GM23248 (cell line): Measurements from ENCODE around the gene CDH13. TPM values are rescaled to one million over a fixed set of nuclear protein-coding genes. Genes with fewer than 3 reads are reported as not detected.

Experiments used
- DNase-seq: peaks from one replicate; pipeline ENCODE4 v3.0.0-alpha.2; 2015
- H2AFZ ChIP-seq: fragments of 200-600 bp; sonication (generic); 2 replicates; pipeline ENCODE4 v1.6.1; 2016; ENCODE audit warnings: antibody characterized with exemption
- H3F3A ChIP-seq: fragments of 200-600 bp; sonication (generic); 2 replicates; pipeline ENCODE4 v1.6.1; 2016; ENCODE audit warnings: mild to moderate bottlenecking, antibody characterized with exemption, mixed run types; ENCODE audit not compliant: insufficient read depth
- H3K27ac ChIP-seq: fragments of 200-600 bp; sonication (generic); 2 replicates; pipeline ENCODE4 v1.5.1; 2016; ENCODE audit warnings: mild to moderate bottlenecking
- H3K27me3 ChIP-seq: fragments of 200-600 bp; sonication (generic); replicated peaks from 2 replicates; pipeline ENCODE4 v1.6.1; 2016; ENCODE audit warnings: mild to moderate bottlenecking; ENCODE audit not compliant: insufficient read depth
- H3K36me3 ChIP-seq: fragments of 200-600 bp; sonication (generic); 2 replicates; pipeline ENCODE4 v1.6.1; 2016; ENCODE audit warnings: low read depth, mild to moderate bottlenecking
- H3K4me1 ChIP-seq: fragments of 200-600 bp; sonication (generic); 2 replicates; pipeline ENCODE4 v1.6.1; 2016; ENCODE audit warnings: mild to moderate bottlenecking; ENCODE audit not compliant: insufficient read depth
- H3K4me2 ChIP-seq: fragments of 200-600 bp; sonication (generic); one replicate; pipeline ENCODE4 v1.6.1; 2016; ENCODE audit warnings: mild to moderate bottlenecking; ENCODE audit not compliant: unreplicated experiment
- H3K4me3 ChIP-seq: fragments of 200-600 bp; sonication (generic); 2 replicates; pipeline ENCODE4 v1.5.1; 2016; ENCODE audit warnings: mild to moderate bottlenecking
- H3K79me2 ChIP-seq: fragments of 200-600 bp; sonication (generic); 2 replicates; pipeline ENCODE4 v1.6.1; 2016; ENCODE audit warnings: mild to moderate bottlenecking; ENCODE audit not compliant: insufficient read depth
- H3K9ac ChIP-seq: fragments of 200-600 bp; sonication (generic); 2 replicates; pipeline ENCODE4 v1.6.1; 2016; ENCODE audit warnings: mild to moderate bottlenecking
- H3K9me2 ChIP-seq: fragments of 200-600 bp; sonication (generic); 2 replicates; pipeline ENCODE4 v1.6.1; 2016; ENCODE audit warnings: mixed run types, mild to moderate bottlenecking, moderate library complexity; ENCODE audit not compliant: insufficient read depth
- H3K9me3 ChIP-seq: fragments of 200-600 bp; sonication (generic); one replicate; pipeline ENCODE4 v1.6.1; 2017; ENCODE audit warnings: low read depth
- H4K20me1 ChIP-seq: fragments of 200-600 bp; sonication (generic); 2 replicates; pipeline ENCODE4 v1.6.0; 2016; ENCODE audit not compliant: insufficient read depth
- EZH2 ChIP-seq: fragments of 200-600 bp; sonication (generic); IDR thresholded peaks from 2 replicates; pipeline ENCODE4 v1.6.1; 2018; ENCODE audit warnings: antibody characterized with exemption, mild to moderate bottlenecking; ENCODE audit not compliant: insufficient read depth, poor library complexity, severe bottlenecking
- EZH2phosphoT487 ChIP-seq: fragments of 200-600 bp; sonication (generic); IDR thresholded peaks from 2 replicates; pipeline ENCODE4 v1.6.1; 2018; ENCODE audit warnings: antibody characterized with exemption, moderate library complexity, mild to moderate bottlenecking, low read depth; ENCODE audit not compliant: insufficient read depth
- WGBS, 2 experiments: methylation state at CpG; one replicate each; pipeline ENCODE4 v1.1.6; 2015 to 2017; ENCODE audit warnings: low lambda C conversion rate in 2 of 2, low coverage in 1 of 2; ENCODE audit errors: missing lambda C conversion rate in 2 of 2; 5-methylcytosine and 5-hydroxymethylcytosine counted together
- in situ Hi-C: fragments of 300-500 bp; cut with MboI; formaldehyde crosslinking; loops from 2 replicates; pipeline ENCODE4 v1.15.0; 2020
- polyA plus RNA-seq: library from polyadenylated mRNA; unstranded; fragments of >200 nt; fragmentation: Nextera tagmentation; extraction: Ambion mirVana; gene quantifications from 2 replicates; pipeline ENCODE4 v1.2.1, GENCODE V29; 2016
- total RNA-seq: library from RNA; depleted of rRNA; stranded (reverse); fragments of >200 nt; shearing (Covaris generic); gene quantifications from 2 replicates; pipeline ENCODE4 v1.2.3, GENCODE V29; 2014

The CDH13 gene
- total and polyA plus RNA-seq, 2 experiments from 2014 or later, result 51.0 to 52.8 TPM

GRCh38 chr16:82758406-82758805, 131.6 kb downstream of the CDH13 start:
- in situ Hi-C loops, result no loop called here
- no peaks in the 10 kb centered on the region for H3K79me2 ChIP-seq

DNA sequence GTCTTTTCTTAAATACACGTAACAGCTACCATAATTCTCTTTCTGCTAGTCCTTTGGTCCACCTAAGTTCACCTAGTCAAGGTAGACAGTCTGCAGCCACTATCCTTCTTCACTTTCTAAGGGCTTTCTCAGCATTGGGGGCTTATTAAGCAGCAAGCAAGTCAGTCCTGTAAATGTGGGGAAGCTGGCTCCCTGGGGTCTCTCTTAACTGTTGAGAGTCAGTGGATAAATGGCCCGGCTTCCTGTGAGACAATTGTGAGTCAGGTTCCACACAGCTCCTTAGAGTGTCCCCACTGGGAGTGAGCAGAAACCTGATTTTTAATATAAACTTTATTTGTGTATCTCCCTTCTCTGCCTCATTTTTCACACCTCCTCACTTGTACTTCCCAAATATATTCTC, 132.1 kb downstream of the CDH13 start:
- Histone ChIP-seq H3K4me3 (no peak overlapping the region), H3K27ac (no peak overlapping the region), H3K9ac (no peak overlapping the region), H3K9me2 (no peaks in the 10 kb centered on the region), H3K4me1 (peaks cover 43% of the 10 kb centered on the region), H3K79me2 (no peaks in the 10 kb centered on the region), H3K4me2 (no peak overlapping the region), H3K27me3 (no peaks in the 10 kb centered on the region), H3F3A (peaks cover 24% of the 10 kb centered on the region), H3K36me3 (no peaks in the 10 kb centered on the region), H3K9me3 (no peaks in the 10 kb centered on the region), H2AFZ (no peak overlapping the region), H4K20me1 (no peaks in the 10 kb centered on the region)
- in situ Hi-C loops, result no loop called here
- 94% methylated on average over 2 of the region's 2 CpGs for WGBS, 2 experiments
- TF ChIP-seq EZH2 (no peak), EZH2phosphoT487 (no peak)
- DNase-seq, result no peak

More at GRCh38 chr16:82758406-82758805, 131.6 kb downstream of the CDH13 start:
- Histone ChIP-seq H3K9me2 (no peaks in the 10 kb centered on the region), H3F3A (peaks cover 29% of the 10 kb centered on the region), H3K36me3 (no peaks in the 10 kb centered on the region), H2AFZ (no peak overlapping the region), H4K20me1 (no peaks in the 10 kb centered on the region), H3K27ac (no peak overlapping the region), H3K4me1 (peaks cover 48% of the 10 kb centered on the region), H3K9me3 (no peaks in the 10 kb centered on the region), H3K27me3 (no peaks in the 10 kb centered on the region), H3K9ac (no peak overlapping the region), H3K4me3 (no peak overlapping the region), H3K4me2 (no peak overlapping the region)
- DNase-seq, result no peak
- 95 to 96% methylated on average over 4 of the region's 4 CpGs for WGBS, 2 experiments
- TF ChIP-seq EZH2phosphoT487 (no peak), EZH2 (no peak)

DNA sequence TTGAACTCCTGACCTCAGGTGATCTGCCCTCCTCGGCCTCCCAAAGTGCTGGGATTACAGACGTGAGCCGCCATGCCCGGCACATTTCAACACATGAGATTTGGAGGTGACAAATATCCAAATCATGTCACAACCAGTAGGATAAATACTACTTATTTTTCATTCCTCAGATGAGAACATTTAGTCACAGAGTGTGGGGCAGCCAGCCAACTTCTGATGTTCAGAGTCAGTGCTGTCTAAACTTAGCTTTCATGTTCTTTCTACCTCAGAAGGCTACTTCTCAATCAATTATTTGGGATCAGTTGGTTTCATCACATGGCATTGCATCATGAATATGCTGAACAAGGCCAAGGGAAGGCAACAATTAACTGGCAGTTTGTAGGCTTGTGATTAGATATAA, 134.5 kb downstream of the CDH13 start:
- Histone ChIP-seq H3K4me1 (peaks cover 20% of the 10 kb centered on the region), H2AFZ (no peak overlapping the region), H3K27me3 (no peaks in the 10 kb centered on the region), H4K20me1 (no peaks in the 10 kb centered on the region), H3F3A (peaks cover 8% of the 10 kb centered on the region; the same call in 1 of the 2 replicates), H3K36me3 (no peaks in the 10 kb centered on the region), H3K4me3 (peak overlapping the region; percentile 34), H3K9me3 (no peaks in the 10 kb centered on the region), H3K9ac (no peak overlapping the region), H3K79me2 (no peaks in the 10 kb centered on the region), H3K9me2 (no peaks in the 10 kb centered on the region), H3K27ac (peak overlapping the region; percentile 9; the same call in 1 of the 2 replicates), H3K4me2 (peak overlapping the region; percentile 36)
- 8 to 9% methylated on average over 4 of the region's 4 CpGs for WGBS, 2 experiments
- TF ChIP-seq EZH2phosphoT487 (no peak), EZH2 (no peak)
- in situ Hi-C loops, result no loop called here
- peak; percentile 84 for DNase-seq

DNA sequence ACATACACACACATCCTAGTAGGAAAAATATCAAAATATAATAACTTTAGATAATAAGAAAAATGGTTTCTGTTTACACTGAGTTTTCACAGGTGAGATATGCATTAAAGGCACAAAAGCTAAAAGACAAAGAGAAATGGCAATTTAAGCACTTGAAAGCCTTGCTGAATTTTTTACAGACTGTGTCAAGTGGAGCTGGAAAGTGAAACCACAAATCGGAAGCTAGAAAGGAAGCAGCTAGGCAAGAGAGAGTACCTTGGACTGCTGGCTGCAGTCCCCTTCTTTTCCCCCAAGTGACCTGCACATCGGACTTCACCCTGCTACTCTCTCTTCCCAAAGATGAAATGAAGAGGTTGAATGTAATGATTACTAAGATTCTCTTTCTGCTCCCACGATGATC, 135.1 kb downstream of the CDH13 start:
- Histone ChIP-seq H3K9me3 (no peaks in the 10 kb centered on the region), H3K27me3 (no peaks in the 10 kb centered on the region), H3K4me3 (peak overlapping the region; percentile 34), H2AFZ (no peak overlapping the region), H3K79me2 (no peaks in the 10 kb centered on the region), H3K36me3 (no peaks in the 10 kb centered on the region), H3F3A (peaks cover 8% of the 10 kb centered on the region; the same call in 1 of the 2 replicates), H3K4me1 (peaks cover 14% of the 10 kb centered on the region), H3K9ac (no peak overlapping the region), H3K4me2 (peak overlapping the region; percentile 36), H3K9me2 (no peaks in the 10 kb centered on the region), H4K20me1 (no peaks in the 10 kb centered on the region), H3K27ac (peak overlapping the region; percentile 9; the same call in 1 of the 2 replicates)
- no peak for TF ChIP-seq EZH2
- TF ChIP-seq EZH2phosphoT487, result no peak
- WGBS, 2 experiments, result 73 to 76% methylated on average over 3 of the region's 3 CpGs
- in situ Hi-C loops, result no loop called here
- DNase-seq, result peak; percentile 32

DNA sequence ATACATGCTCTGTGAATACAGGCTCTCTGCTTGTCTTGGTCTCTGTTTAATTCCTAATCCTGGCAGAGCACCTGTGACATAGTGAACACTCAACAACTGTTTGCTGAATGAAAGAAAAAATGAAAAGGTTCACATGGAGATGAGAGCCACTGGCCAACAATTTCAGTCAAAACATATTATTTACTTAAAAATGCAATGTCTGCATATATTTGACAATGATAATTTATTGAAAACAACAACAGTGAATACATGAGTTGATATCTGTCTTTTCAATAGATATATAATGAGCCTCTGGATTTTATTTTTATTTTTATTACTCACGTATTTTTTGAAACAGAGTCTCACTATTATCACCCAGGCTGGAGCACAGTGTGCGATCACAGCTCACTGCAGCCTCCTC, 136.6 kb downstream of the CDH13 start:
- H3K27ac ChIP-seq, result no peak overlapping the region
- no peaks in the 10 kb centered on the region for H3K9me2 ChIP-seq
- in situ Hi-C loops, result no loop called here
- H3K79me2 ChIP-seq, result no peaks in the 10 kb centered on the region
- WGBS, 2 experiments, result 88 to 95% methylated on average over 2 of the region's 2 CpGs
- no peak for TF ChIP-seq EZH2
- TF ChIP-seq EZH2phosphoT487, result no peak
- H3K9ac ChIP-seq, result no peak overlapping the region
- no peak overlapping the region for H2AFZ ChIP-seq
- no peak overlapping the region for H3K4me3 ChIP-seq
- no peak overlapping the region for H3K4me2 ChIP-seq
- peaks cover 8% of the 10 kb centered on the region; the same call in 1 of the 2 replicates for H3F3A ChIP-seq
- DNase-seq, result no peak
- no peaks in the 10 kb centered on the region for H3K27me3 ChIP-seq
- H3K9me3 ChIP-seq, result no peaks in the 10 kb centered on the region
- no peaks in the 10 kb centered on the region for H4K20me1 ChIP-seq
- peaks cover 13% of the 10 kb centered on the region for H3K4me1 ChIP-seq
- H3K36me3 ChIP-seq, result no peaks in the 10 kb centered on the region
